ENCODE measurements around the gene SLC35F6.

DNA sequence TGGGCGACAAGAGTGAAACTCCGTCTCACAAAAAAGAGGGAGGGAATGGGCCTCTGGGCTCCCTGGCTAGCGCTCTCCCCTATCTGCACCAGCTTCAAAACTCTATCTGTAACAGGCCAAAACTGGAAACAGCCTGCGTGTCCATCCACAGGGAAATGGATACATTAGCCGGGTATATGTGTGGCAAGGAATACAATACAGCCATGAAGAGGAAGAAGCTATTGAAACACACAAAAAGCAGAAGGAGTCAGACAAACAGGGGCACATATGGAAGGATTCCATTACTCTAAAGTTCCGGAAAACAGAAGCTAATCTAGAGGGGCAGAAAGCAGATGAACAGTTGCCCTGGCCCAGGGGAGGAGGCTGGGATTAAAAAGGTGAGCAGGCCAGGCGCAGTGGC is 24.6 kb upstream of the SLC35F6 start:
- TF ChIP-seq, protein P1, sequence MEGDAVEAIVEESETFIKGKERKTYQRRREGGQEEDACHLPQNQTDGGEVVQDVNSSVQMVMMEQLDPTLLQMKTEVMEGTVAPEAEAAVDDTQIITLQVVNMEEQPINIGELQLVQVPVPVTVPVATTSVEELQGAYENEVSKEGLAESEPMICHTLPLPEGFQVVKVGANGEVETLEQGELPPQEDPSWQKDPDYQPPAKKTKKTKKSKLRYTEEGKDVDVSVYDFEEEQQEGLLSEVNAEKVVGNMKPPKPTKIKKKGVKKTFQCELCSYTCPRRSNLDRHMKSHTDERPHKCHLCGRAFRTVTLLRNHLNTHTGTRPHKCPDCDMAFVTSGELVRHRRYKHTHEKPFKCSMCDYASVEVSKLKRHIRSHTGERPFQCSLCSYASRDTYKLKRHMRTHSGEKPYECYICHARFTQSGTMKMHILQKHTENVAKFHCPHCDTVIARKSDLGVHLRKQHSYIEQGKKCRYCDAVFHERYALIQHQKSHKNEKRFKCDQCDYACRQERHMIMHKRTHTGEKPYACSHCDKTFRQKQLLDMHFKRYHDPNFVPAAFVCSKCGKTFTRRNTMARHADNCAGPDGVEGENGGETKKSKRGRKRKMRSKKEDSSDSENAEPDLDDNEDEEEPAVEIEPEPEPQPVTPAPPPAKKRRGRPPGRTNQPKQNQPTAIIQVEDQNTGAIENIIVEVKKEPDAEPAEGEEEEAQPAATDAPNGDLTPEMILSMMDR (IDR thresholded peaks at IDR 0.05): no peak
- no peak for TF ChIP-seq POLR2A (IDR thresholded peaks at IDR 0.05)
